HEK293 (cell line): Measurements from ENCODE around the gene LRRC4C.

Experiments
- ZBTB48 ChIP-seq: fragments of 450-650 bp; formaldehyde crosslinking; IDR thresholded peaks from 2 replicates; pipeline ENCODE4 v1.5.1; 2016; ENCODE audit warnings: missing biosample characterization, missing genetic modification characterization
- TF ChIP-seq, protein P1 (sequence below): fragments of 450-650 bp; formaldehyde crosslinking; IDR thresholded peaks from 2 replicates; pipeline ENCODE4 v1.5.1; 2016; ENCODE audit warnings: missing biosample characterization, missing genetic modification characterization

DNA sequence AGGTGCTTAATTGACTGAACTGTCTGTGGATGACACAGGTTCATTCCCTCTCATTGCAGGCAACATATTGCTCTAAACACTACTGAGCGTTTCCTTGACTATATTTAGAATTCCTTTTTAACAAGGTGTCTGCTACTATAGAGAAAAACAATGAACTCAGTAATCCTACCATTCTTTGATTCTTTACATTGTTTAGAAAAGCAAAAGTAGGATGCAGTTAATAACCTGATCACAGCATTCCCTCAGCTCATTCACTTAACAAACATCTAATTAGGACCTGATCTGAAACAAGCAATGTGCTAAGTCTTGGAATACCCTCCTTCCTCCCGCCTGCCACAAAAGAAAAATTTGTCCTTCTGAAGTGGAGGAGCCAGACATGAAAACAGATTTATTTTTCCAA lies 313.1 kb downstream of the LRRC4C start:
- TF ChIP-seq, protein P1, sequence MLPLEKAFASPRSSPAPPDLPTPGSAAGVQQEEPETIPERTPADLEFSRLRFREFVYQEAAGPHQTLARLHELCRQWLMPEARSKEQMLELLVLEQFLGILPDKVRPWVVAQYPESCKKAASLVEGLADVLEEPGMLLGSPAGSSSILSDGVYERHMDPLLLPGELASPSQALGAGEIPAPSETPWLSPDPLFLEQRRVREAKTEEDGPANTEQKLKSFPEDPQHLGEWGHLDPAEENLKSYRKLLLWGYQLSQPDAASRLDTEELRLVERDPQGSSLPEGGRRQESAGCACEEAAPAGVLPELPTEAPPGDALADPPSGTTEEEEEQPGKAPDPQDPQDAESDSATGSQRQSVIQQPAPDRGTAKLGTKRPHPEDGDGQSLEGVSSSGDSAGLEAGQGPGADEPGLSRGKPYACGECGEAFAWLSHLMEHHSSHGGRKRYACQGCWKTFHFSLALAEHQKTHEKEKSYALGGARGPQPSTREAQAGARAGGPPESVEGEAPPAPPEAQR (tag by site-specific recombination), result no peak
- TF ChIP-seq ZBTB48 (tag by site-specific recombination), result no peak
